SK-N-SH treated with all-trans-retinoic acid at 6 μM for 48 hours (cell line): ENCODE measurements around the gene AP3S2.

Experiments used
- ATAC-seq: fragments of 200-7000 bp; cut with Tn5 transposase; 3 replicates; pipeline ENCODE4 v1.9.1; 2020; ENCODE audit warnings: mild to moderate bottlenecking, moderate library complexity
- ARNTL ChIP-seq: fragments of 450-650 bp; formaldehyde crosslinking; IDR thresholded peaks from 2 replicates; pipeline ENCODE4 v1.5.0; 2020; ENCODE audit warnings: low read depth, mild to moderate bottlenecking, moderate library complexity, borderline replicate concordance
- CSDC2 ChIP-seq: fragments of 250-450 bp; sonication (Bioruptor Pico); IDR thresholded peaks from 2 replicates; pipeline ENCODE4 v1.5.0; 2020; ENCODE audit warnings: mild to moderate bottlenecking, moderate library complexity
- GLIS3 ChIP-seq: fragments of 250-450 bp; sonication (Bioruptor Pico); IDR thresholded peaks from 2 replicates; pipeline ENCODE4 v1.5.0; 2020; ENCODE audit warnings: mild to moderate bottlenecking, moderate library complexity
- OSR1 ChIP-seq: fragments of 250-450 bp; sonication (Bioruptor Pico); IDR thresholded peaks from 2 replicates; pipeline ENCODE4 v1.8.0; 2022; ENCODE audit warnings: moderate library complexity, mild to moderate bottlenecking, inconsistent platforms
- PPARA ChIP-seq: fragments of 250-450 bp; sonication (Bioruptor Pico); IDR thresholded peaks from 2 replicates; pipeline ENCODE4 v1.5.0; 2020; ENCODE audit warnings: mild to moderate bottlenecking, borderline replicate concordance
- RARB ChIP-seq: fragments of 250-450 bp; sonication (Bioruptor Pico); IDR thresholded peaks from 2 replicates; pipeline ENCODE4 v1.8.0; 2021; ENCODE audit warnings: mild to moderate bottlenecking, moderate library complexity
- TCF4 ChIP-seq: fragments of 250-450 bp; sonication (Bioruptor Pico); IDR thresholded peaks from 2 replicates; pipeline ENCODE4 v1.8.0; 2021; ENCODE audit warnings: mild to moderate bottlenecking, moderate library complexity, borderline replicate concordance
- ZC3H10 ChIP-seq: fragments of 250-450 bp; sonication (Bioruptor Pico); IDR thresholded peaks from 2 replicates; pipeline ENCODE4 v1.5.1; 2021; ENCODE audit warnings: mild to moderate bottlenecking, moderate library complexity
- ZFP3 ChIP-seq: fragments of 250-450 bp; sonication (Bioruptor Pico); IDR thresholded peaks from 2 replicates; pipeline ENCODE4 v1.5.0; 2020; ENCODE audit warnings: mild to moderate bottlenecking, moderate library complexity
- ZFP30 ChIP-seq: fragments of 450-650 bp; formaldehyde crosslinking; IDR thresholded peaks from 2 replicates; pipeline ENCODE4 v1.5.0; 2022; ENCODE audit warnings: mild to moderate bottlenecking, moderate library complexity
- ZNF8 ChIP-seq: fragments of 450-650 bp; formaldehyde crosslinking; IDR thresholded peaks from 2 replicates; pipeline ENCODE4 v1.5.0; 2020; ENCODE audit warnings: mild to moderate bottlenecking, moderate library complexity
- TF ChIP-seq, protein P1 (sequence below): fragments of 250-450 bp; sonication (Bioruptor Pico); IDR thresholded peaks from 2 replicates; pipeline ENCODE4 v1.8.0; 2020; ENCODE audit warnings: mild to moderate bottlenecking, moderate library complexity, borderline replicate concordance
- TF ChIP-seq, protein P2 (sequence below): fragments of 250-450 bp; sonication (Bioruptor Pico); IDR thresholded peaks from 2 replicates; pipeline ENCODE4 v1.8.0; 2021; ENCODE audit warnings: low read depth, mild to moderate bottlenecking, moderate library complexity, borderline replicate concordance
- TF ChIP-seq, protein P3 (sequence below): fragments of 250-450 bp; sonication (Bioruptor Pico); IDR thresholded peaks from 2 replicates; pipeline ENCODE4 v1.5.0; 2020; ENCODE audit warnings: mild to moderate bottlenecking, moderate library complexity
- TF ChIP-seq, protein P4 (sequence below): fragments of 250-450 bp; sonication (Bioruptor Pico); IDR thresholded peaks from 2 replicates; pipeline ENCODE4 v1.5.1; 2021; ENCODE audit warnings: mild to moderate bottlenecking, moderate library complexity

Gene AP3S2

DNA sequence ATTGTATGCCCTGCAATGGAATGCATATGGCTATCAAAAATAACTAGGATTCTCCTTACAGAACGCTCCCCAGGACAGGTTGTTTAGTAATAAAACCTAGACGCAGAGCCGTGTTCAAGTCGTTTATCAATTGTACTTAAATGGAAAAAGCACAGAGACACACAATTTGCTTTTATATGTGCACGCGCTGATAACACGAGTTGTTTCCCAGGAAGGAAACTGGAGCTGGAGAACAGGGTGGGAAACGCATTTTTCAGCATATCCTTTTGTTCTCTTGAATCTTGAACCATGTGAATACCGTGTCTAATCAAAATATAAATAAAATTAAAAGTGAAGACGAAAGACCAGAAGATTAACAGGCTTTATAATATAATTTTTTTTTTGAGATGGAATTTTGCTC lies 75.5 kb downstream of the AP3S2 start:
- no peak for ATAC-seq
- TF ChIP-seq RARB = no peak
- no peak for TF ChIP-seq CSDC2
- no peak for TF ChIP-seq GLIS3 (CRISPR knock-in tag)
- TF ChIP-seq, protein P1, sequence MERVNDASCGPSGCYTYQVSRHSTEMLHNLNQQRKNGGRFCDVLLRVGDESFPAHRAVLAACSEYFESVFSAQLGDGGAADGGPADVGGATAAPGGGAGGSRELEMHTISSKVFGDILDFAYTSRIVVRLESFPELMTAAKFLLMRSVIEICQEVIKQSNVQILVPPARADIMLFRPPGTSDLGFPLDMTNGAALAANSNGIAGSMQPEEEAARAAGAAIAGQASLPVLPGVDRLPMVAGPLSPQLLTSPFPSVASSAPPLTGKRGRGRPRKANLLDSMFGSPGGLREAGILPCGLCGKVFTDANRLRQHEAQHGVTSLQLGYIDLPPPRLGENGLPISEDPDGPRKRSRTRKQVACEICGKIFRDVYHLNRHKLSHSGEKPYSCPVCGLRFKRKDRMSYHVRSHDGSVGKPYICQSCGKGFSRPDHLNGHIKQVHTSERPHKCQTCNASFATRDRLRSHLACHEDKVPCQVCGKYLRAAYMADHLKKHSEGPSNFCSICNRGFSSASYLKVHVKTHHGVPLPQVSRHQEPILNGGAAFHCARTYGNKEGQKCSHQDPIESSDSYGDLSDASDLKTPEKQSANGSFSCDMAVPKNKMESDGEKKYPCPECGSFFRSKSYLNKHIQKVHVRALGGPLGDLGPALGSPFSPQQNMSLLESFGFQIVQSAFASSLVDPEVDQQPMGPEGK (CRISPR knock-in tag) = no peak
- no peak for TF ChIP-seq PPARA
- TF ChIP-seq ZNF8 (CRISPR knock-in tag) = no peak
- no peak for TF ChIP-seq OSR1
- TF ChIP-seq, all 23 proteins: peak for 0

- TF ChIP-seq RARB (no peak), ZFP3 (no peak), ARNTL (CRISPR knock-in tag) (no peak), ZFP30 (CRISPR knock-in tag) (no peak), ZC3H10 (CRISPR knock-in tag) (no peak), ZNF8 (CRISPR knock-in tag) (no peak)
- TF ChIP-seq, protein P1 (CRISPR knock-in tag) = no peak
- TF ChIP-seq, protein P2, sequence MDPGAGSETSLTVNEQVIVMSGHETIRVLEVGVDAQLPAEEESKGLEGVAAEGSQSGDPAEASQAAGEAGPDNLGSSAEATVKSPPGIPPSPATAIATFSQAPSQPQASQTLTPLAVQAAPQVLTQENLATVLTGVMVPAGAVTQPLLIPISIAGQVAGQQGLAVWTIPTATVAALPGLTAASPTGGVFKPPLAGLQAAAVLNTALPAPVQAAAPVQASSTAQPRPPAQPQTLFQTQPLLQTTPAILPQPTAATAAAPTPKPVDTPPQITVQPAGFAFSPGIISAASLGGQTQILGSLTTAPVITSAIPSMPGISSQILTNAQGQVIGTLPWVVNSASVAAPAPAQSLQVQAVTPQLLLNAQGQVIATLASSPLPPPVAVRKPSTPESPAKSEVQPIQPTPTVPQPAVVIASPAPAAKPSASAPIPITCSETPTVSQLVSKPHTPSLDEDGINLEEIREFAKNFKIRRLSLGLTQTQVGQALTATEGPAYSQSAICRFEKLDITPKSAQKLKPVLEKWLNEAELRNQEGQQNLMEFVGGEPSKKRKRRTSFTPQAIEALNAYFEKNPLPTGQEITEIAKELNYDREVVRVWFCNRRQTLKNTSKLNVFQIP = no peak
- TF ChIP-seq, protein P3, sequence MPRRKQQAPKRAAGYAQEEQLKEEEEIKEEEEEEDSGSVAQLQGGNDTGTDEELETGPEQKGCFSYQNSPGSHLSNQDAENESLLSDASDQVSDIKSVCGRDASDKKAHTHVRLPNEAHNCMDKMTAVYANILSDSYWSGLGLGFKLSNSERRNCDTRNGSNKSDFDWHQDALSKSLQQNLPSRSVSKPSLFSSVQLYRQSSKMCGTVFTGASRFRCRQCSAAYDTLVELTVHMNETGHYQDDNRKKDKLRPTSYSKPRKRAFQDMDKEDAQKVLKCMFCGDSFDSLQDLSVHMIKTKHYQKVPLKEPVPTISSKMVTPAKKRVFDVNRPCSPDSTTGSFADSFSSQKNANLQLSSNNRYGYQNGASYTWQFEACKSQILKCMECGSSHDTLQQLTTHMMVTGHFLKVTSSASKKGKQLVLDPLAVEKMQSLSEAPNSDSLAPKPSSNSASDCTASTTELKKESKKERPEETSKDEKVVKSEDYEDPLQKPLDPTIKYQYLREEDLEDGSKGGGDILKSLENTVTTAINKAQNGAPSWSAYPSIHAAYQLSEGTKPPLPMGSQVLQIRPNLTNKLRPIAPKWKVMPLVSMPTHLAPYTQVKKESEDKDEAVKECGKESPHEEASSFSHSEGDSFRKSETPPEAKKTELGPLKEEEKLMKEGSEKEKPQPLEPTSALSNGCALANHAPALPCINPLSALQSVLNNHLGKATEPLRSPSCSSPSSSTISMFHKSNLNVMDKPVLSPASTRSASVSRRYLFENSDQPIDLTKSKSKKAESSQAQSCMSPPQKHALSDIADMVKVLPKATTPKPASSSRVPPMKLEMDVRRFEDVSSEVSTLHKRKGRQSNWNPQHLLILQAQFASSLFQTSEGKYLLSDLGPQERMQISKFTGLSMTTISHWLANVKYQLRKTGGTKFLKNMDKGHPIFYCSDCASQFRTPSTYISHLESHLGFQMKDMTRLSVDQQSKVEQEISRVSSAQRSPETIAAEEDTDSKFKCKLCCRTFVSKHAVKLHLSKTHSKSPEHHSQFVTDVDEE (CRISPR knock-in tag) = no peak
- TF ChIP-seq, protein P4, sequence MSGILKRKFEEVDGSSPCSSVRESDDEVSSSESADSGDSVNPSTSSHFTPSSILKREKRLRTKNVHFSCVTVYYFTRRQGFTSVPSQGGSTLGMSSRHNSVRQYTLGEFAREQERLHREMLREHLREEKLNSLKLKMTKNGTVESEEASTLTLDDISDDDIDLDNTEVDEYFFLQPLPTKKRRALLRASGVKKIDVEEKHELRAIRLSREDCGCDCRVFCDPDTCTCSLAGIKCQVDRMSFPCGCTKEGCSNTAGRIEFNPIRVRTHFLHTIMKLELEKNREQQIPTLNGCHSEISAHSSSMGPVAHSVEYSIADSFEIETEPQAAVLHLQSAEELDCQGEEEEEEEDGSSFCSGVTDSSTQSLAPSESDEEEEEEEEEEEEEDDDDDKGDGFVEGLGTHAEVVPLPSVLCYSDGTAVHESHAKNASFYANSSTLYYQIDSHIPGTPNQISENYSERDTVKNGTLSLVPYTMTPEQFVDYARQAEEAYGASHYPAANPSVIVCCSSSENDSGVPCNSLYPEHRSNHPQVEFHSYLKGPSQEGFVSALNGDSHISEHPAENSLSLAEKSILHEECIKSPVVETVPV (CRISPR knock-in tag) = no peak
- TF ChIP-seq, all 23 proteins: peak for 0
Measured at GRCh38 chr15:89817701-89818280, 76.0 kb downstream of the AP3S2 start.

DNA sequence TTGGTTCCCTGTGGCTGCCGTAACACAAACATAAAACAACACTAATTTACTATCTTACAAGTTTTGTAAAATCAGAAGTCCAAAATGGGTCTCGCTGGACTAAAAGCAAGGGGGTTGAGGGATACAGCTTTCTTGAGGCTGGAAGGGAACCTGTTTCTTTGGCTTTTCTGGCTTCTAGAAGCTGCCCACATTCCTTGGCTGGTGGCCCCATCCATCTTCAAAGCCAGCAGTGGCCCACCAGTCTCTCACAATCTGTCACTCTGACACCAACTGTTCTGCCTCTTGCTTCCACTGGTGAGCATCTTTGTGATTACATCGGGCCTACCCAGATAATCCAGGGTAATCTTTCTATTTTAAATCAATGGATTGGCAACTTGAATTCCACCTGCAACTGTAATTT lies 78.0 kb downstream of the AP3S2 start:
- no peak for TF ChIP-seq ZC3H10 (CRISPR knock-in tag)
- TF ChIP-seq TCF4 (CRISPR knock-in tag) = no peak
- no peak for TF ChIP-seq ZNF8 (CRISPR knock-in tag)
- TF ChIP-seq CSDC2 = no peak
- TF ChIP-seq, protein P2 = no peak
- TF ChIP-seq, all 23 proteins: peak for 0

More at GRCh38 chr15:89817701-89818280, 76.0 kb downstream of the AP3S2 start:
- no peak for ATAC-seq

More for the DNA sequence above, 78.0 kb downstream of the AP3S2 start:
- ATAC-seq = no peak
